ENCODE data around the gene RPS14.

- no peak for TF ChIP-seq CTCF (IDR thresholded peaks at IDR 0.05 in 2 of 3, conservative IDR thresholded peaks at IDR 0.05 in 1 of 3; ENCODE audit: insufficient read depth in 2 of 3, low read depth in 1 of 3, low read length in 3 of 3)
- TF ChIP-seq EP300 (IDR thresholded peaks at IDR 0.05; ENCODE audit: low read length), result no peak
- TF ChIP-seq DPF2 (IDR thresholded peaks at IDR 0.05), result no peak
- TF ChIP-seq RAD51 (IDR thresholded peaks at IDR 0.05; ENCODE audit: borderline replicate concordance, low read depth), result no peak
- TF ChIP-seq POLR2AphosphoS5 (IDR thresholded peaks at IDR 0.05; ENCODE audit: control insufficient read depth, insufficient read depth, low read depth, low read length), result no peak
- TF ChIP-seq ZNF274 (IDR thresholded peaks at IDR 0.05; ENCODE audit: borderline replicate concordance, low read depth, low read length), result no peak
- TF ChIP-seq TCF7L2 (IDR thresholded peaks at IDR 0.05; ENCODE audit: low read depth, low read length), result no peak
- TF ChIP-seq ZNF639 (CRISPR knock-in tag; conservative IDR thresholded peaks at IDR 0.05 in 1 of 2, IDR thresholded peaks at IDR 0.05 in 1 of 2), result no peak
- no peak for TF ChIP-seq HNRNPK (IDR thresholded peaks at IDR 0.05; ENCODE audit: low read depth, low read length, poor library complexity, severe bottlenecking)
- no peak for TF ChIP-seq CREM (IDR thresholded peaks at IDR 0.05; ENCODE audit: low read depth)
These were observed 43.3 kb downstream of the RPS14 start for GRCh38 chr5:150406103-150406722.
